K562 (cell line): ENCODE measurements around the gene PPP2R5A. TPM values are rescaled to one million over a fixed set of nuclear protein-coding genes. Genes with fewer than 3 reads are reported as not detected.

Source experiments
- ATAC-seq: fragments of 200-7000 bp; cut with Tn5 transposase; 3 replicates; pipeline ENCODE4 v1.9.1; 2020; ENCODE audit warnings: moderate library complexity
- BruUV-seq: library from RNA; stranded (reverse); fragments of 400-500 nt; replicated peaks from 2 replicates; lab custom pipeline; 2021; lab: Mats Ljungman, UMichigan
- CTCF ChIA-PET: fragments of 300-600 bp; formaldehyde crosslinking; extraction: SDS; loops from one replicate; lab custom pipeline; 2021; ENCODE audit warnings: low intra/inter-chr PET ratio; lab: Yijun Ruan, JAX
- POLR2A ChIA-PET: fragments of 300-600, 350-650 bp; sonication (Branson Sonifier 250); formaldehyde crosslinking; extraction: SDS; loops from one replicate; lab custom pipeline; 2021; ENCODE audit warnings: antibody characterized with exemption, inconsistent platforms; lab: Yijun Ruan, JAX
- DNase-seq, 4 experiments: peaks; one replicate each; pipeline versions ENCODE4 v3.0.0 to v3.0.0-alpha.2; 2011 to 2018; ENCODE audit warnings: low spot score in 3 of 4, mixed read lengths in 3 of 4; ENCODE audit errors: extremely low read depth in 1 of 4
- FAIRE-seq: peaks from 2 replicates; lab custom pipeline; 2011; peaks lifted over from hg19 to GRCh38; lab: Jason Lieb, UNC
- H2AFZ ChIP-seq: 2 replicates; pipeline ENCODE4 v1.6.0; 2011; ENCODE audit warnings: low read depth, low read length, control low read depth, inconsistent platforms
- H3K27ac ChIP-seq: fragments of 200-600 bp; 3 replicates; pipeline ENCODE4 v1.8.0; 2011; ENCODE audit warnings: low read depth, mild to moderate bottlenecking, control low read depth, inconsistent platforms, low read length, moderate library complexity, mixed read lengths; ENCODE audit errors: extremely low read depth
- H3K27me3 ChIP-seq, 2 experiments: fragments of 300-600 bp in 1 of 2; 2 replicates in 1 of 2; 3 replicates in 1 of 2; pipeline versions ENCODE4 v1.6.0 to v1.8.0; 2011; ENCODE audit warnings: inconsistent platforms in 2 of 2, low read length in 2 of 2, mild to moderate bottlenecking in 1 of 2, mixed read lengths in 1 of 2, moderate library complexity in 1 of 2; ENCODE audit not compliant: control insufficient read depth in 2 of 2, insufficient read depth in 2 of 2
- H3K36me3 ChIP-seq: fragments of 300-600 bp; 3 replicates; pipeline ENCODE4 v1.8.0; 2011; ENCODE audit warnings: mild to moderate bottlenecking, low read length, inconsistent platforms; ENCODE audit not compliant: control insufficient read depth, insufficient read depth
- H3K4me1 ChIP-seq, 2 experiments: fragments of 200-600 bp in 1 of 2; replicated peaks in 1 of 2; 2 replicates in 1 of 2; 3 replicates in 1 of 2; pipeline versions ENCODE4 v1.5.1 to v1.8.0; 2011; ENCODE audit warnings: inconsistent platforms in 2 of 2, low read length in 2 of 2, mild to moderate bottlenecking in 1 of 2, mixed read lengths in 1 of 2, moderate library complexity in 1 of 2; ENCODE audit not compliant: control insufficient read depth in 2 of 2, insufficient read depth in 2 of 2
- H3K4me2 ChIP-seq: 2 replicates; pipeline ENCODE4 v1.6.1; 2011; ENCODE audit warnings: low read length, control low read depth, inconsistent platforms, mixed read lengths; ENCODE audit not compliant: insufficient read depth
- H3K4me3 ChIP-seq: fragments of 200-600 bp; sonication (generic), shearing (Covaris generic); 2 replicates; pipeline ENCODE4 v1.5.1; 2016; ENCODE audit warnings: control low read depth, inconsistent platforms
- H3K79me2 ChIP-seq: fragments of 200-600 bp; 3 replicates; pipeline ENCODE4 v1.8.0; 2011; ENCODE audit warnings: low read length, inconsistent platforms; ENCODE audit not compliant: control insufficient read depth, insufficient read depth
- H3K9ac ChIP-seq, 2 experiments: 2 replicates each; pipeline versions ENCODE4 v1.6.0 to v1.6.1; 2011; ENCODE audit warnings: low read depth in 2 of 2, low read length in 2 of 2, control low read depth in 1 of 2, inconsistent platforms in 1 of 2, mild to moderate bottlenecking in 1 of 2, mixed read lengths in 1 of 2; ENCODE audit not compliant: insufficient read depth in 1 of 2
- H3K9me1 ChIP-seq: one replicate; pipeline ENCODE4 v1.6.0; 2011; ENCODE audit warnings: inconsistent platforms, mild to moderate bottlenecking, low read length, moderate library complexity; ENCODE audit not compliant: control insufficient read depth, insufficient read depth
- H3K9me3 ChIP-seq: replicated peaks from 2 replicates; pipeline ENCODE4 v1.5.1; 2011; ENCODE audit warnings: low read depth, low read length, inconsistent platforms; ENCODE audit not compliant: control insufficient read depth, insufficient read depth
- H4K20me1 ChIP-seq: replicated peaks from 2 replicates; pipeline ENCODE4 v1.6.1; 2011; ENCODE audit warnings: low read length, inconsistent platforms, mixed read lengths; ENCODE audit not compliant: control insufficient read depth, insufficient read depth
- CBFA2T3 ChIP-seq: fragments of 450-650 bp; IDR thresholded peaks from 2 replicates; pipeline ENCODE4 v1.6.1; 2017
- FOXM1 ChIP-seq, 2 experiments: fragments of 450-650 bp in 1 of 2; sonication (generic) in 1 of 2; formaldehyde crosslinking in 1 of 2; IDR thresholded peaks; 2 replicates each; pipeline versions ENCODE4 v1.6.1 to v1.9.0; 2017 to 2022; ENCODE audit warnings: low read depth in 2 of 2, mild to moderate bottlenecking in 2 of 2, missing genetic modification reagents in 1 of 2, moderate library complexity in 1 of 2
- NFE2 ChIP-seq: IDR thresholded peaks from 2 replicates; pipeline ENCODE4 v1.6.1; 2014; ENCODE audit warnings: antibody characterized with exemption, low read depth
- TBL1XR1 ChIP-seq, 2 experiments: IDR thresholded peaks; 2 replicates each; pipeline ENCODE4 v1.6.1; 2012; ENCODE audit warnings: improper control_type of control experiment in 2 of 2, low read length in 2 of 2, mild to moderate bottlenecking in 1 of 2
- ZBED1 ChIP-seq: IDR thresholded peaks from 2 replicates; pipeline ENCODE4 v1.6.1; 2014
- WGBS: fragments of 100-300 bp; shearing (Covaris generic); methylation state at CpG from one replicate; pipeline ENCODE4 v1.1.6; 2016; ENCODE audit warnings: low coverage, mixed read lengths; ENCODE audit not compliant: insufficient coverage; ENCODE audit errors: missing lambda C conversion rate; 5-methylcytosine and 5-hydroxymethylcytosine counted together
- in situ Hi-C: fragments of 300-500 bp; cut with MboI; formaldehyde crosslinking; loops from 4 replicates; pipeline ENCODE4 v1.15.0; 2018; ENCODE audit warnings: inconsistent platforms, mixed read lengths
- intact Hi-C: fragments of 100-400 bp; cut with micrococcal nuclease; formaldehyde crosslinking; loops from 2 replicates; pipeline ENCODE4 v1.14.2; 2022
- polyA plus RNA-seq, 8 experiments: library from polyadenylated mRNA; depleted of rRNA in 4 of 8; stranded (reverse) in 5 of 8; unstranded in 3 of 8; fragments of >200 nt; fragmentation: Nextera tagmentation in 2 of 8; fragmentation: Illumina TruSeq in 1 of 8; extraction: Ambion mirVana in 2 of 8; extraction: Trizol in 1 of 8; gene quantifications; 2 replicates each; pipeline versions ENCODE4 v1.2.1 to v1.2.3, GENCODE V29; 2011 to 2014; ENCODE audit warnings: inconsistent platforms in 1 of 8, missing spikeins in 1 of 8
- total RNA-seq, 7 experiments: library from RNA; depleted of rRNA in 6 of 7; stranded (reverse); fragments of >200 nt in 6 of 7; fragmentation: Illumina TruSeq in 2 of 7; extraction: Trizol in 2 of 7; gene quantifications; 2 replicates each; pipeline versions ENCODE4 v1.2.1 to v1.2.3, GENCODE V29; 2011 to 2021; ENCODE audit warnings: low replicate concordance in 1 of 7
- TF ChIP-seq, protein P1 (sequence below), 2 experiments: fragments of 250-450 bp in 1 of 2; fragments of 450-650 bp in 1 of 2; sonication (Bioruptor Pico) in 1 of 2; IDR thresholded peaks; 2 replicates each; pipeline versions ENCODE4 v1.6.1 to v1.8.0; 2016 to 2021; ENCODE audit warnings: mild to moderate bottlenecking in 2 of 2, moderate library complexity in 2 of 2, missing compliant biosample characterization in 1 of 2, missing genetic modification characterization in 1 of 2
- TF ChIP-seq, protein P2 (sequence below): fragments of 450-650 bp; IDR thresholded peaks from 2 replicates; pipeline ENCODE4 v1.6.1; 2017; ENCODE audit warnings: antibody characterized with exemption, mild to moderate bottlenecking

PPP2R5A gene
- total and polyA plus RNA-seq, 9 of the 15 experiments (the other 6 are each of a cell fraction or from before 2014, with no cell fraction given): 26.9 to 106 (median 64.3) TPM

DNA sequence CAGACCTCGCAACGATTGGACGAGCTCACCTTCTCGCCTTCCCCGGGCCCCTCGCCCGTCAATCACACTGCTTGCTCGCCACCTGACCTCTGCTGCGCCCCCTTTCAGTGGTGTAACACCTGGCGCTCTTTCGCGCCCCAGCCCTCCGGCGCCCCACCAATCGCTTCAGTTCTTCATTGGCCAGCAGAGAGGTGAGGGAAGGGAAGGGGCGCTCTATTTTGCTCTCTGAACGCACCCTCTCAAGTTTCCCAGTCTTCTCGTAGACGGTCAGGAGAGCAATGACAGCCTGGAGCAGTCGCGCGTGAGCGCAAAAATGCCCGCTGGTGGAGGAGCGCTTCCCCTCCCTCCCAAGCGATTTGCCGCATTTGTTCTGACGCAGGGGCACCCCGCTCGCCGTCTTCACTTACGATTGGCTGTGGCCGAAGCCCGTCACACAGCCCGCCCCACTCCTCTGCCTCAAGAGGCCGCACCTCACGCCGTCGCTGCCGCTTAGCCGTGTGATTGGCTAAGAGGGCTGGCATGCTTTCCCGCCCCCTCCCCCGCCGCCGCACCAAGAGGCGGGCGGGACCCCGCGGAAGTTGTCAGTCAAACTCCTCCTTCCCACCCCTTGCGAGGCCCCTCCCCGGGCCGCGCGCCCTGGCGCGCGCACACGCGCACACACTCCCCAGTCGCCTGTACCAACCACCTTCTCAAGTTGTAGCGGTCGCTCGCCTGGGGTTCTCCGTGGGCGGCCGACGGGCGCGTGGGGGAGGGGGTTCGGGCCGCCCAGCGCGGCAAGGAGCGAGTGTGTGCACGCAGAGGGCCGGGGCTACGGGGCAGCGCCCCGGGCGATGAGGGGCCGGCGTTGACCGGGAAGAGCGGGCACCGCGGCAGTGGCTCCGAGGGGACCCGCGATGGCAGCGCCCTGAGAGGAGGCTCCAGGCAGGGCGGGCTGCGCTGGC lies at the start of gene PPP2R5A (continued):
- TF ChIP-seq, protein P1, sequence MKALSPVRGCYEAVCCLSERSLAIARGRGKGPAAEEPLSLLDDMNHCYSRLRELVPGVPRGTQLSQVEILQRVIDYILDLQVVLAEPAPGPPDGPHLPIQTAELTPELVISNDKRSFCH (CRISPR knock-in tag; IDR thresholded peaks at IDR 0.05): no peak
- TF ChIP-seq, protein P1 (tag; IDR thresholded peaks at IDR 0.05): peak; percentile 52; the same call in 1 of the 2 replicates
- 0 out of 2 replicates have a peak, but pooled peaks have one; percentile 1 for TF ChIP-seq NFE2
- TF ChIP-seq FOXM1 (IDR thresholded peaks at IDR 0.05; ENCODE audit: low read depth): no peak; the same call in 1 of the 2 replicates
- peak; percentile 74; the same call in 1 of the 2 replicates for TF ChIP-seq FOXM1 (CRISPR knock-in tag; IDR thresholded peaks at IDR 0.05; ENCODE audit: low read depth)
- peak; percentile 76; the same call in 1 of the 2 replicates for TF ChIP-seq ZBED1

DNA sequence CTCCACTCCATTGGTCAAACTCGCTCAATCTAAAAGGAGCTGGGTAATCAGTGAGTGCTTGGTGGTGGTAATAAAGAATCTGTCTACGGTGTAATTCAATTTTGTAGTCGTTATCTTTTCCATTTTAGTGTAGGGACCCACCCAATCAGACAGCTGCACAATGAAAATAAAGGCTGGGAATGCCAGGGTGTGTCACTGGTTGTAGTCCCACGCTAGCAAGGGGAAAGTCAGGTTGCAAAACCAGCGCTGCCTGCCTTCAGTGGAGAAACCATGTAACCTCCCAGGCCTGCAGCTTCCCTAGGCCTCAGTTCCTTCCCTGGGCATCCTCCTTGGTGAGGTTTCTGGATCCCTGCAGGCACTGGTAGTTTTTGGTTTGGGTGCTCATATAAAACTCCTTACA lies 49.4 kb upstream of the PPP2R5A start:
- POLR2A ChIA-PET: interaction anchor here (0.6 to 1.9 kb wide), 6 partner anchors 10 to 374 kb away, joined by 3 to 8 read pairs (median 4); no protein-coding TSS in a partner anchor
- FAIRE-seq: no peak
- CTCF ChIA-PET: no interaction called here
- Histone ChIP-seq H3K9ac (peak overlapping the region in 1 of 2 experiments; percentile 59; a peak in 1 of 4 replicates), H3K4me2 (no peak overlapping the region), H4K20me1 (no peaks in the 10 kb centered on the region), H3K79me2 (no peaks in the 10 kb centered on the region), H3K4me1 (peaks cover 24 to 59% of the 10 kb centered on the region in 2 experiments), H2AFZ (peak overlapping the region; percentile 21), H3K4me3 (no peak overlapping the region), H3K9me1 (no peaks in the 10 kb centered on the region), H3K27me3 (no peaks in the 10 kb centered on the region), H3K27ac (no peak overlapping the region), H3K36me3 (no peaks in the 10 kb centered on the region), H3K9me3 (no peaks in the 10 kb centered on the region)
- no peak for ATAC-seq
- intact Hi-C loops: loop anchor here (5.0 kb wide), 1 partner anchor 84 kb away; no protein-coding TSS in a partner anchor
- TF ChIP-seq CBFA2T3 (0 out of 2 replicates have a peak, but pooled peaks have one; percentile 18), TBL1XR1 (IDR thresholded peaks at IDR 0.05; ENCODE audit: low read length in 2 of 2) (no peak)
- TF ChIP-seq, protein P2, sequence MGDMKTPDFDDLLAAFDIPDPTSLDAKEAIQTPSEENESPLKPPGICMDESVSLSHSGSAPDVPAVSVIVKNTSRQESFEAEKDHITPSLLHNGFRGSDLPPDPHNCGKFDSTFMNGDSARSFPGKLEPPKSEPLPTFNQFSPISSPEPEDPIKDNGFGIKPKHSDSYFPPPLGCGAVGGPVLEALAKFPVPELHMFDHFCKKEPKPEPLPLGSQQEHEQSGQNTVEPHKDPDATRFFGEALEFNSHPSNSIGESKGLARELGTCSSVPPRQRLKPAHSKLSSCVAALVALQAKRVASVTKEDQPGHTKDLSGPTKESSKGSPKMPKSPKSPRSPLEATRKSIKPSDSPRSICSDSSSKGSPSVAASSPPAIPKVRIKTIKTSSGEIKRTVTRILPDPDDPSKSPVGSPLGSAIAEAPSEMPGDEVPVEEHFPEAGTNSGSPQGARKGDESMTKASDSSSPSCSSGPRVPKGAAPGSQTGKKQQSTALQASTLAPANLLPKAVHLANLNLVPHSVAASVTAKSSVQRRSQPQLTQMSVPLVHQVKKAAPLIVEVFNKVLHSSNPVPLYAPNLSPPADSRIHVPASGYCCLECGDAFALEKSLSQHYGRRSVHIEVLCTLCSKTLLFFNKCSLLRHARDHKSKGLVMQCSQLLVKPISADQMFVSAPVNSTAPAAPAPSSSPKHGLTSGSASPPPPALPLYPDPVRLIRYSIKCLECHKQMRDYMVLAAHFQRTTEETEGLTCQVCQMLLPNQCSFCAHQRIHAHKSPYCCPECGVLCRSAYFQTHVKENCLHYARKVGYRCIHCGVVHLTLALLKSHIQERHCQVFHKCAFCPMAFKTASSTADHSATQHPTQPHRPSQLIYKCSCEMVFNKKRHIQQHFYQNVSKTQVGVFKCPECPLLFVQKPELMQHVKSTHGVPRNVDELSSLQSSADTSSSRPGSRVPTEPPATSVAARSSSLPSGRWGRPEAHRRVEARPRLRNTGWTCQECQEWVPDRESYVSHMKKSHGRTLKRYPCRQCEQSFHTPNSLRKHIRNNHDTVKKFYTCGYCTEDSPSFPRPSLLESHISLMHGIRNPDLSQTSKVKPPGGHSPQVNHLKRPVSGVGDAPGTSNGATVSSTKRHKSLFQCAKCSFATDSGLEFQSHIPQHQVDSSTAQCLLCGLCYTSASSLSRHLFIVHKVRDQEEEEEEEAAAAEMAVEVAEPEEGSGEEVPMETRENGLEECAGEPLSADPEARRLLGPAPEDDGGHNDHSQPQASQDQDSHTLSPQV: 0 out of 2 replicates have a peak, but pooled peaks have one; percentile 11
- in situ Hi-C loops: no loop called here
- BruUV-seq: no TSS peak
- no peak for DNase-seq
- WGBS: 34% methylated on average over 5 of the region's 5 CpGs
